VCaP (cell line): ENCODE data around the gene FNIP1.
A peak's percentile ranks its signal among the peaks of the same experiment; 100 is the strongest.
"Not testable (repeated sequence)": the region's sequence is repeated elsewhere in the genome, so short reads cannot be mapped to it uniquely, and the experiment has no call there.

ENCODE experiments used
- H3K27ac ChIP-seq: fragments of 450-650 bp; 2 replicates; pipeline ENCODE4 v1.5.1; 2017
- CTCF ChIP-seq: fragments of 450-650 bp; conservative IDR thresholded peaks from 2 replicates; pipeline ENCODE4 v1.5.1; 2017; ENCODE audit warnings: mild to moderate bottlenecking, moderate library complexity

Gene FNIP1

GRCh38 chr5:131679911-131680310 lies 116.9 kb downstream of the FNIP1 start:
- no peak for TF ChIP-seq CTCF
- no peak overlapping the region for H3K27ac ChIP-seq

GRCh38 chr5:131678273-131678672 lies 118.5 kb downstream of the FNIP1 start:
- not testable (repeated sequence) for H3K27ac ChIP-seq

- no peak overlapping the region for H3K27ac ChIP-seq
- TF ChIP-seq CTCF = no peak
Observed at GRCh38 chr5:131677115-131677514, 119.7 kb downstream of the FNIP1 start.

GRCh38 chr5:131672776-131673175 lies 124.0 kb downstream of the FNIP1 start:
- peak overlapping the region; percentile 89 for H3K27ac ChIP-seq
- TF ChIP-seq CTCF = no peak

GRCh38 chr5:131671994-131672655 lies 124.7 kb downstream of the FNIP1 start:
- TF ChIP-seq CTCF = no peak
- H3K27ac ChIP-seq = peak overlapping the region; percentile 89

GRCh38 chr5:131671409-131671808 lies 125.4 kb downstream of the FNIP1 start:
- TF ChIP-seq CTCF = no peak
- peak overlapping the region; percentile 89 for H3K27ac ChIP-seq

- H3K27ac ChIP-seq = no peak overlapping the region
Observed at GRCh38 chr5:131664929-131665328, 131.9 kb downstream of the FNIP1 start.

More at GRCh38 chr5:131664929-131665328, 131.9 kb downstream of the FNIP1 start:
- TF ChIP-seq CTCF = no peak
